GM23338 (cell line): ENCODE results near the gene INPP4B. TPM values are rescaled to one million over a fixed set of nuclear protein-coding genes. Genes with fewer than 3 reads are reported as not detected.

Experiments used
- ATAC-seq: fragments of 200-7000 bp; cut with Tn5 transposase; 3 replicates; pipeline ENCODE4 v1.9.1; 2020
- DNase-seq: peaks from one replicate; pipeline ENCODE4 v3.0.0-alpha.2; 2015; ENCODE audit warnings: low spot score
- H2AFZ ChIP-seq: fragments of 200-600 bp; sonication (generic); 2 replicates; pipeline ENCODE4 v1.8.0; 2016; ENCODE audit warnings: antibody characterized with exemption, mild to moderate bottlenecking, moderate library complexity
- H3F3A ChIP-seq: fragments of 200-600 bp; sonication (generic); replicated peaks from 2 replicates; pipeline ENCODE4 v1.8.0; 2017; ENCODE audit warnings: antibody characterized with exemption, mixed run types, low read depth
- H3K27ac ChIP-seq: fragments of 200-600 bp; sonication (generic); 2 replicates; pipeline ENCODE4 v1.6.1; 2016; ENCODE audit warnings: low read depth
- H3K27me3 ChIP-seq: fragments of 200-600 bp; sonication (generic); 2 replicates; pipeline ENCODE4 v1.8.0; 2016; ENCODE audit warnings: mild to moderate bottlenecking, mixed run types, moderate library complexity; ENCODE audit not compliant: insufficient read depth
- H3K36me3 ChIP-seq: fragments of 200-600 bp; sonication (generic); 2 replicates; pipeline ENCODE4 v1.8.0; 2016; ENCODE audit warnings: mild to moderate bottlenecking; ENCODE audit not compliant: insufficient read depth
- H3K4me1 ChIP-seq: fragments of 200-600 bp; sonication (generic); 2 replicates; pipeline ENCODE4 v1.8.0; 2016; ENCODE audit warnings: mild to moderate bottlenecking, moderate library complexity; ENCODE audit not compliant: insufficient read depth
- H3K4me2 ChIP-seq: fragments of 200-600 bp; sonication (generic); 2 replicates; pipeline ENCODE4 v1.7.1; 2017; ENCODE audit warnings: mixed run types
- H3K4me3 ChIP-seq: fragments of 200-600 bp; sonication (generic); 2 replicates; pipeline ENCODE4 v1.6.1; 2016; ENCODE audit warnings: mixed run types
- H3K79me2 ChIP-seq: fragments of 200-600 bp; sonication (generic); replicated peaks from 2 replicates; pipeline ENCODE4 v1.8.0; 2017; ENCODE audit warnings: mild to moderate bottlenecking; ENCODE audit not compliant: insufficient read depth
- H3K9me2 ChIP-seq: fragments of 200-600 bp; sonication (generic); 2 replicates; pipeline ENCODE4 v1.8.0; 2017; ENCODE audit not compliant: insufficient read depth
- H4K20me1 ChIP-seq: fragments of 200-600 bp; sonication (generic); replicated peaks from 2 replicates; pipeline ENCODE4 v1.8.0; 2017; ENCODE audit warnings: mild to moderate bottlenecking; ENCODE audit not compliant: insufficient read depth
- H3K27ac Mint-ChIP-seq: 2 replicates; pipeline ENCODE4 v1.8.0; 2020; ENCODE audit warnings: inconsistent platforms, mild to moderate bottlenecking, moderate library complexity, mixed read lengths
- H3K27me3 Mint-ChIP-seq: 3 replicates; pipeline ENCODE4 v1.8.0; 2022; ENCODE audit warnings: low read depth, mild to moderate bottlenecking, moderate library complexity, mixed read lengths, inconsistent platforms; ENCODE audit not compliant: insufficient read depth, poor library complexity
- H3K36me3 Mint-ChIP-seq: 3 replicates; pipeline ENCODE4 v1.8.0; 2021; ENCODE audit warnings: low read depth, mild to moderate bottlenecking, inconsistent platforms, moderate library complexity, mixed read lengths
- H3K4me1 Mint-ChIP-seq: 3 replicates; pipeline ENCODE4 v1.8.0; 2020; ENCODE audit warnings: mild to moderate bottlenecking, inconsistent platforms, mixed read lengths
- H3K4me3 Mint-ChIP-seq: 3 replicates; pipeline ENCODE4 v1.8.0; 2021; ENCODE audit warnings: moderate library complexity, mild to moderate bottlenecking, inconsistent platforms, mixed read lengths
- H3K9me3 Mint-ChIP-seq: 3 replicates; pipeline ENCODE4 v1.8.0; 2020; ENCODE audit warnings: moderate library complexity, mild to moderate bottlenecking, inconsistent platforms, mixed read lengths
- CREB1 ChIP-seq: fragments of 250-450 bp; sonication (Bioruptor Pico); IDR thresholded peaks from 2 replicates; pipeline ENCODE4 v1.5.0; 2020; ENCODE audit warnings: low read depth, mild to moderate bottlenecking, moderate library complexity
- EZH2 ChIP-seq: fragments of 200-600 bp; sonication (generic); IDR thresholded peaks from one replicate; pipeline ENCODE4 v1.8.0; 2017; ENCODE audit warnings: antibody characterized with exemption, mild to moderate bottlenecking, low read depth; ENCODE audit not compliant: unreplicated experiment
- JUNB ChIP-seq: IDR thresholded peaks from one replicate; pipeline ENCODE4 v1.6.1; 2016; ENCODE audit warnings: antibody characterized with exemption; ENCODE audit not compliant: unreplicated experiment
- NANOG ChIP-seq: IDR thresholded peaks from 2 replicates; pipeline ENCODE4 v1.6.1; 2016; ENCODE audit warnings: antibody characterized with exemption, borderline replicate concordance
- REST ChIP-seq: IDR thresholded peaks from one replicate; pipeline ENCODE4 v1.6.1; 2018; ENCODE audit warnings: antibody characterized with exemption; ENCODE audit not compliant: unreplicated experiment
- STAT1 ChIP-seq: IDR thresholded peaks from one replicate; pipeline ENCODE4 v1.6.1; 2016; ENCODE audit warnings: antibody characterized with exemption; ENCODE audit not compliant: unreplicated experiment
- ZNF114 ChIP-seq: fragments of 250-450 bp; sonication (Bioruptor Pico); IDR thresholded peaks from 2 replicates; pipeline ENCODE4 v1.5.0; 2020; ENCODE audit warnings: mild to moderate bottlenecking, moderate library complexity
- polyA plus RNA-seq: library from polyadenylated mRNA; unstranded; fragments of >200 nt; fragmentation: Nextera tagmentation; extraction: Ambion mirVana; gene quantifications from 2 replicates; pipeline ENCODE4 v1.2.1, GENCODE V29; 2016
- total RNA-seq: library from RNA; depleted of rRNA; stranded (reverse); fragments of >200 nt; shearing (Covaris generic); gene quantifications from 2 replicates; pipeline ENCODE4 v1.2.3, GENCODE V29; 2014
- TF ChIP-seq, protein P1 (sequence below): IDR thresholded peaks from 2 replicates; pipeline ENCODE4 v1.6.1; 2016; ENCODE audit warnings: antibody characterized with exemption
- TF ChIP-seq, protein P2 (sequence below), 2 experiments: fragments of 200-600 bp in 1 of 2; sonication (generic) in 1 of 2; conservative IDR thresholded peaks; 2 replicates each; pipeline versions ENCODE4 v1.5.1 to v1.6.1; 2016 to 2017; ENCODE audit warnings: antibody characterized with exemption in 2 of 2, low read depth in 2 of 2, mild to moderate bottlenecking in 2 of 2, moderate library complexity in 1 of 2

INPP4B gene
- total and polyA plus RNA-seq, 2 experiments from 2014 or later = 0.11 to 0.14 TPM

- Histone ChIP-seq H3K36me3 (no peaks in the 10 kb centered on the region), H2AFZ (no peak overlapping the region), H3K27ac (no peak overlapping the region), H3K4me2 (no peak overlapping the region), H3F3A (no peaks in the 10 kb centered on the region), H3K9me2 (no peaks in the 10 kb centered on the region), H3K4me3 (no peak overlapping the region), H3K79me2 (no peaks in the 10 kb centered on the region), H3K27me3 (no peaks in the 10 kb centered on the region), H3K4me1 (no peaks in the 10 kb centered on the region), H4K20me1 (no peaks in the 10 kb centered on the region)
- Mint-ChIP-seq H3K36me3 (no peaks in the 10 kb centered on the region), H3K27me3 (no peaks in the 10 kb centered on the region), H3K27ac (no peak overlapping the region), H3K4me3 (no peak overlapping the region), H3K4me1 (no peaks in the 10 kb centered on the region), H3K9me3 (no peaks in the 10 kb centered on the region; the same call in 2 of the 3 replicates)
- ATAC-seq (no peak), DNase-seq (no peak)
- no peak for TF ChIP-seq STAT1
- TF ChIP-seq, protein P1, sequence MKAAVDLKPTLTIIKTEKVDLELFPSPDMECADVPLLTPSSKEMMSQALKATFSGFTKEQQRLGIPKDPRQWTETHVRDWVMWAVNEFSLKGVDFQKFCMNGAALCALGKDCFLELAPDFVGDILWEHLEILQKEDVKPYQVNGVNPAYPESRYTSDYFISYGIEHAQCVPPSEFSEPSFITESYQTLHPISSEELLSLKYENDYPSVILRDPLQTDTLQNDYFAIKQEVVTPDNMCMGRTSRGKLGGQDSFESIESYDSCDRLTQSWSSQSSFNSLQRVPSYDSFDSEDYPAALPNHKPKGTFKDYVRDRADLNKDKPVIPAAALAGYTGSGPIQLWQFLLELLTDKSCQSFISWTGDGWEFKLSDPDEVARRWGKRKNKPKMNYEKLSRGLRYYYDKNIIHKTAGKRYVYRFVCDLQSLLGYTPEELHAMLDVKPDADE = no peak
- no peak for TF ChIP-seq NANOG
- no peak for TF ChIP-seq JUNB
- no peak for TF ChIP-seq REST
- no peak for TF ChIP-seq EZH2
- TF ChIP-seq ZNF114 (CRISPR knock-in tag) = no peak
- TF ChIP-seq, protein P2, sequence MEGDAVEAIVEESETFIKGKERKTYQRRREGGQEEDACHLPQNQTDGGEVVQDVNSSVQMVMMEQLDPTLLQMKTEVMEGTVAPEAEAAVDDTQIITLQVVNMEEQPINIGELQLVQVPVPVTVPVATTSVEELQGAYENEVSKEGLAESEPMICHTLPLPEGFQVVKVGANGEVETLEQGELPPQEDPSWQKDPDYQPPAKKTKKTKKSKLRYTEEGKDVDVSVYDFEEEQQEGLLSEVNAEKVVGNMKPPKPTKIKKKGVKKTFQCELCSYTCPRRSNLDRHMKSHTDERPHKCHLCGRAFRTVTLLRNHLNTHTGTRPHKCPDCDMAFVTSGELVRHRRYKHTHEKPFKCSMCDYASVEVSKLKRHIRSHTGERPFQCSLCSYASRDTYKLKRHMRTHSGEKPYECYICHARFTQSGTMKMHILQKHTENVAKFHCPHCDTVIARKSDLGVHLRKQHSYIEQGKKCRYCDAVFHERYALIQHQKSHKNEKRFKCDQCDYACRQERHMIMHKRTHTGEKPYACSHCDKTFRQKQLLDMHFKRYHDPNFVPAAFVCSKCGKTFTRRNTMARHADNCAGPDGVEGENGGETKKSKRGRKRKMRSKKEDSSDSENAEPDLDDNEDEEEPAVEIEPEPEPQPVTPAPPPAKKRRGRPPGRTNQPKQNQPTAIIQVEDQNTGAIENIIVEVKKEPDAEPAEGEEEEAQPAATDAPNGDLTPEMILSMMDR (conservative IDR thresholded peaks at IDR 0.05; ENCODE audit: low read depth in 2 of 2) = no peak
- TF ChIP-seq CREB1 (CRISPR knock-in tag) = no peak
Measured at GRCh38 chr4:142480244-142480643, 365.9 kb downstream of the INPP4B start.

DNA sequence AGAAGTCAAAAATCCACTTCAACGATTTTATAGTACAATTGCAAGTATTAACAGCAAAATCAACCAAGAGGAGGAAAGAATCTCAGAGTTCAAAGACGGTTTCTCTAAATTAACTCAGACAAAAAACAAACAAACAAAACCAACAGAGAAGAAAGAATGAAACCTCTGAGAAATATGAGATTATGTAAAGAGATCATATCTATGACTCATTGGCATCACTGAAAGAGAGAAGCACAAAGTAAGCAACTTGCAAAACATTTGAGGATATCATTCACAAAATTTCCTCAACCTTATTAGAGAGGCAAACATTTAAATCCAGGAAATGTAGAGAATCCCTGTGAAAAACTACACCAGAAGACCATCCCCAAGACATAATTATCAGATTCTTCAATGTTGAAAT lies 370.4 kb downstream of the INPP4B start:
- H3K4me2 ChIP-seq = no peak overlapping the region
- no peaks in the 10 kb centered on the region for H3K4me1 Mint-ChIP-seq
- H3K27me3 Mint-ChIP-seq = no peaks in the 10 kb centered on the region
- H3K79me2 ChIP-seq = no peaks in the 10 kb centered on the region
- no peak overlapping the region for H3K4me3 ChIP-seq
- no peaks in the 10 kb centered on the region; the same call in 2 of the 3 replicates for H3K9me3 Mint-ChIP-seq
- no peaks in the 10 kb centered on the region for H4K20me1 ChIP-seq
- TF ChIP-seq EZH2 (no peak), REST (no peak)
- TF ChIP-seq, protein P1 = no peak
- H3K27me3 ChIP-seq = no peaks in the 10 kb centered on the region
- no peak overlapping the region for H3K27ac Mint-ChIP-seq
- no peaks in the 10 kb centered on the region for H3K36me3 Mint-ChIP-seq
- no peaks in the 10 kb centered on the region for H3K36me3 ChIP-seq
- no peak overlapping the region for H3K27ac ChIP-seq
- H3F3A ChIP-seq = no peaks in the 10 kb centered on the region
- no peaks in the 10 kb centered on the region for H3K9me2 ChIP-seq
- H3K4me3 Mint-ChIP-seq = no peak overlapping the region
- H2AFZ ChIP-seq = no peak overlapping the region
- ATAC-seq (no peak), DNase-seq (no peak)
- no peaks in the 10 kb centered on the region for H3K4me1 ChIP-seq
